OCI-LY7 (cell line): ENCODE results near the gene SLC35F1. TPM values are rescaled to one million over a fixed set of nuclear protein-coding genes. Genes with fewer than 3 reads are reported as not detected.

Experiments used
- BruUV-seq: library from RNA; stranded (reverse); fragments of 400-500 nt; replicated peaks from 2 replicates; lab custom pipeline; 2021; lab: Mats Ljungman, UMichigan
- CTCF ChIA-PET: fragments of 300-600 bp; sonication (Branson Sonifier 250); formaldehyde crosslinking; loops from one replicate; lab custom pipeline; 2022; ENCODE audit warnings: antibody characterized with exemption; ENCODE audit not compliant: unreplicated experiment; lab: Charles Lee
- POLR2A ChIA-PET: fragments of 300-600 bp; sonication (Branson Sonifier 250); formaldehyde crosslinking; loops from one replicate; lab custom pipeline; 2022; ENCODE audit warnings: antibody characterized with exemption; lab: Charles Lee
- DNase-seq: peaks from one replicate; pipeline ENCODE4 v3.0.0-alpha.2; 2015; ENCODE audit warnings: low spot score
- H2AFZ ChIP-seq: fragments of 200-600 bp; sonication (generic), shearing (Covaris generic); 2 replicates; pipeline ENCODE4 v1.6.1; 2014; ENCODE audit warnings: mild to moderate bottlenecking, antibody characterized with exemption, low read length, moderate library complexity
- H3K27ac ChIP-seq: fragments of 200-600 bp; sonication (generic); 2 replicates; pipeline ENCODE4 v1.5.1; 2014; ENCODE audit warnings: mixed run types, low read depth, mild to moderate bottlenecking, moderate library complexity, low read length, inconsistent platforms; ENCODE audit not compliant: poor library complexity, severe bottlenecking
- H3K36me3 ChIP-seq: fragments of 200-600 bp; sonication (generic); 2 replicates; pipeline ENCODE4 v1.6.1; 2014; ENCODE audit warnings: mild to moderate bottlenecking, antibody characterized with exemption, low read length, moderate library complexity, mixed read lengths; ENCODE audit not compliant: insufficient read depth
- H3K4me1 ChIP-seq: fragments of 200-600 bp; sonication (generic); 2 replicates; pipeline ENCODE4 v1.5.1; 2014; ENCODE audit warnings: mild to moderate bottlenecking, low read length; ENCODE audit not compliant: insufficient read depth, poor library complexity, severe bottlenecking
- H3K4me2 ChIP-seq: fragments of 200-600 bp; sonication (generic); 2 replicates; pipeline ENCODE4 v1.6.1; 2014; ENCODE audit warnings: mild to moderate bottlenecking, low read length
- H3K4me3 ChIP-seq: fragments of 200-600 bp; sonication (generic); 2 replicates; pipeline ENCODE4 v1.5.1; 2014; ENCODE audit warnings: mild to moderate bottlenecking, low read depth, low read length; ENCODE audit not compliant: poor library complexity, severe bottlenecking
- H3K79me2 ChIP-seq: fragments of 200-600 bp; sonication (generic); 2 replicates; pipeline ENCODE4 v1.6.1; 2016; ENCODE audit warnings: low read depth, mild to moderate bottlenecking, low read length, moderate library complexity, mixed read lengths; ENCODE audit not compliant: insufficient read depth
- H3K9me2 ChIP-seq: fragments of 200-600 bp; sonication (generic); 2 replicates; pipeline ENCODE4 v1.6.1; 2016; ENCODE audit warnings: mild to moderate bottlenecking, low read length, mixed read lengths; ENCODE audit not compliant: insufficient read depth
- H3K9me3 ChIP-seq: fragments of 200-600 bp; sonication (generic); 2 replicates; pipeline ENCODE4 v1.6.1; 2014; ENCODE audit warnings: mild to moderate bottlenecking, mixed run types, low read length, mixed read lengths
- H4K20me1 ChIP-seq: fragments of 200-600 bp; sonication (generic); 2 replicates; pipeline ENCODE4 v1.6.1; 2014; ENCODE audit warnings: mild to moderate bottlenecking, antibody characterized with exemption, low read length, moderate library complexity, mixed read lengths; ENCODE audit not compliant: insufficient read depth
- EZH2phosphoT487 ChIP-seq: fragments of 200-600 bp; sonication (generic); IDR thresholded peaks from 2 replicates; pipeline ENCODE4 v1.6.1; 2018; ENCODE audit warnings: low read depth, borderline replicate concordance, mild to moderate bottlenecking, mixed run types, antibody characterized with exemption, low read length, moderate library complexity, mixed read lengths
- intact Hi-C: fragments of 100-400 bp; cut with micrococcal nuclease; formaldehyde crosslinking; loops from one replicate; pipeline ENCODE4 v1.10.0; 2022; ENCODE audit not compliant: unreplicated experiment
- total RNA-seq, 2 experiments: library from RNA; depleted of rRNA in 1 of 2; stranded (reverse); fragments of >200 nt in 1 of 2; shearing (Covaris generic) in 1 of 2; gene quantifications; 2 replicates each; pipeline ENCODE4 v1.2.3, GENCODE V29; 2014 to 2022
- TF ChIP-seq, protein P1 (sequence below): fragments of 200-600 bp; sonication (generic); conservative IDR thresholded peaks from 2 replicates; pipeline ENCODE4 v1.5.1; 2014; ENCODE audit warnings: mild to moderate bottlenecking, antibody characterized with exemption, low read length, moderate library complexity, mixed read lengths

The SLC35F1 gene
- total RNA-seq, 2 experiments from 2014 or later, result 0.03 TPM; not detected in 1

DNA sequence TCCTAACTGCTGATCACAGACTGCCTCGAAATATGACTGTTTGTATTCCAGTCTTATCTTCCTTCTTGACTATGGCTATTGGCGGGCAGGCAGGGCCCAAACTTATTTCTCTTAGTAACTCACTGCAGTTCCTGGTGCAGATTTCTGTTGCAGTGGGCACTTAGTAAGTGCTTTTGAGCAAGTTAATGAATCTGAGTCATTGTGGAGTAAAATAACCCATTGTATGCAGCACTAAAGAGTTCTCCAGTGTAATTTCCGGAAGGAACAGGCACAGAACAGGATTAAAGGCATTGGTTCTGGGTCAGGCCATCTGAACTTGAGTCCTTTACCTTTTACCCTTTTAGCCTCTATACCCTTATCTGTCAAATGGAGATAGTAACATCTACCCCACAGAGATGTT, 23.6 kb downstream of the SLC35F1 start:
- Histone ChIP-seq H3K36me3 (no peaks in the 10 kb centered on the region), H2AFZ (no peak overlapping the region), H4K20me1 (no peaks in the 10 kb centered on the region), H3K79me2 (no peaks in the 10 kb centered on the region), H3K9me3 (0 out of 2 replicates have a peak, but pooled peaks cover 9% of the 10 kb centered on the region), H3K4me3 (no peak overlapping the region), H3K9me2 (no peaks in the 10 kb centered on the region), H3K4me1 (no peaks in the 10 kb centered on the region), H3K4me2 (no peak overlapping the region), H3K27ac (no peak overlapping the region)
- no peak for DNase-seq
- no TSS peak for BruUV-seq
- TF ChIP-seq, protein P1, sequence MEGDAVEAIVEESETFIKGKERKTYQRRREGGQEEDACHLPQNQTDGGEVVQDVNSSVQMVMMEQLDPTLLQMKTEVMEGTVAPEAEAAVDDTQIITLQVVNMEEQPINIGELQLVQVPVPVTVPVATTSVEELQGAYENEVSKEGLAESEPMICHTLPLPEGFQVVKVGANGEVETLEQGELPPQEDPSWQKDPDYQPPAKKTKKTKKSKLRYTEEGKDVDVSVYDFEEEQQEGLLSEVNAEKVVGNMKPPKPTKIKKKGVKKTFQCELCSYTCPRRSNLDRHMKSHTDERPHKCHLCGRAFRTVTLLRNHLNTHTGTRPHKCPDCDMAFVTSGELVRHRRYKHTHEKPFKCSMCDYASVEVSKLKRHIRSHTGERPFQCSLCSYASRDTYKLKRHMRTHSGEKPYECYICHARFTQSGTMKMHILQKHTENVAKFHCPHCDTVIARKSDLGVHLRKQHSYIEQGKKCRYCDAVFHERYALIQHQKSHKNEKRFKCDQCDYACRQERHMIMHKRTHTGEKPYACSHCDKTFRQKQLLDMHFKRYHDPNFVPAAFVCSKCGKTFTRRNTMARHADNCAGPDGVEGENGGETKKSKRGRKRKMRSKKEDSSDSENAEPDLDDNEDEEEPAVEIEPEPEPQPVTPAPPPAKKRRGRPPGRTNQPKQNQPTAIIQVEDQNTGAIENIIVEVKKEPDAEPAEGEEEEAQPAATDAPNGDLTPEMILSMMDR, result no peak
- TF ChIP-seq EZH2phosphoT487, result no peak
- CTCF ChIA-PET, result no interaction called here
- intact Hi-C loops, result no loop called here
- POLR2A ChIA-PET, result no interaction called here

DNA sequence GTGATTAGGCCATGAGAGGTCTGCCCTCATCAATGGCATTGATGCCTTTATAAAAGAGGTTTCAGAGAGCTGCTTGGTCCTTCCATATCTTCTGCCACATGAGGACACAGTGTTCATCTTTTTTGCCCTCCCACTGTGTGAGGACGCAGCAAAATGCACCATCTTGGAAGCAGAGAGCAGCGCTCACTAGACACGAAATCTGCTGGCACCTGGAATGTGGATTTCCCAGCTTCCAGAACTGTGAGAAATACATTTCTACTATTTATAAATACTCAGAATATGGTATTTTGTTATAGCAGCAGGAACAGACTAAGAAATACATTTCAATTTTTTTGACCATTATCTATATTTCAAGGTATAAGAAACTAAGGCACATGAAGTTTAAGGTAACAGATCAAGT, 24.9 kb downstream of the SLC35F1 start:
- Histone ChIP-seq H3K4me2 (no peak overlapping the region), H2AFZ (no peak overlapping the region), H3K79me2 (no peaks in the 10 kb centered on the region), H4K20me1 (no peaks in the 10 kb centered on the region), H3K9me2 (no peaks in the 10 kb centered on the region), H3K4me3 (no peak overlapping the region), H3K27ac (no peak overlapping the region), H3K4me1 (no peaks in the 10 kb centered on the region), H3K9me3 (0 out of 2 replicates have a peak, but pooled peaks cover 9% of the 10 kb centered on the region), H3K36me3 (no peaks in the 10 kb centered on the region)
- no TSS peak for BruUV-seq
- intact Hi-C loops, result no loop called here
- no peak for DNase-seq
- CTCF ChIA-PET, result no interaction called here
- POLR2A ChIA-PET, result no interaction called here
- TF ChIP-seq EZH2phosphoT487, result no peak
- TF ChIP-seq, protein P1, result no peak

DNA sequence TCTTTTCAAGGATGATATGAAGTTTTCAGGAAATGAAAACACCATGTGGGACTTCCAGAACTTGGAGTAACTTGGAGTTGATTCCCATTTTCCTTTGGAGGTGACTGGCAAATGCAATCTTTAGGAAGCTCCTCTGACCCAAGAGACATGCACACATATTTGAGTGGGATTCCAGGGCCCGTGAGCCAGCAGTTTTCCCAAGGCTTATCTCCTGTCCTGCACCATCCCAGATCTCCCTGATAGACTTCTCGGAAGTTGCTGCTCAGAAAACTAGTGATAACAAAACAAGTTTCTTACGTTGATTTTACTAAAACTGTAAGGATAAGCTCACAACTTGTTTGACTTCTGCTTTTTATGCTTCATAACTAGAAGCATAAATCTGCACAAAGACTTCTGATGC, 25.6 kb downstream of the SLC35F1 start:
- H3K9me3 ChIP-seq, result 0 out of 2 replicates have a peak, but pooled peaks cover 9% of the 10 kb centered on the region
- H4K20me1 ChIP-seq, result no peaks in the 10 kb centered on the region
- POLR2A ChIA-PET, result interaction anchor here (0.6 kb wide), 1 partner anchor 1530 kb away, joined by 3 read pairs; no protein-coding TSS in a partner anchor
- DNase-seq, result no peak
- no peak overlapping the region for H3K4me3 ChIP-seq
- no peak for TF ChIP-seq EZH2phosphoT487
- TF ChIP-seq, protein P1, result no peak
- H3K79me2 ChIP-seq, result no peaks in the 10 kb centered on the region
- no peak overlapping the region for H3K4me2 ChIP-seq
- H3K9me2 ChIP-seq, result no peaks in the 10 kb centered on the region
- CTCF ChIA-PET, result no interaction called here
- H2AFZ ChIP-seq, result no peak overlapping the region
- intact Hi-C loops, result no loop called here
- no peaks in the 10 kb centered on the region for H3K4me1 ChIP-seq
- BruUV-seq, result no TSS peak
- no peaks in the 10 kb centered on the region for H3K36me3 ChIP-seq
- H3K27ac ChIP-seq, result no peak overlapping the region
